ENCODE measurements around the gene ATXN7L3.
A peak's percentile ranks its signal among the peaks of the same experiment; 100 is the strongest.

The ATXN7L3 gene

DNA sequence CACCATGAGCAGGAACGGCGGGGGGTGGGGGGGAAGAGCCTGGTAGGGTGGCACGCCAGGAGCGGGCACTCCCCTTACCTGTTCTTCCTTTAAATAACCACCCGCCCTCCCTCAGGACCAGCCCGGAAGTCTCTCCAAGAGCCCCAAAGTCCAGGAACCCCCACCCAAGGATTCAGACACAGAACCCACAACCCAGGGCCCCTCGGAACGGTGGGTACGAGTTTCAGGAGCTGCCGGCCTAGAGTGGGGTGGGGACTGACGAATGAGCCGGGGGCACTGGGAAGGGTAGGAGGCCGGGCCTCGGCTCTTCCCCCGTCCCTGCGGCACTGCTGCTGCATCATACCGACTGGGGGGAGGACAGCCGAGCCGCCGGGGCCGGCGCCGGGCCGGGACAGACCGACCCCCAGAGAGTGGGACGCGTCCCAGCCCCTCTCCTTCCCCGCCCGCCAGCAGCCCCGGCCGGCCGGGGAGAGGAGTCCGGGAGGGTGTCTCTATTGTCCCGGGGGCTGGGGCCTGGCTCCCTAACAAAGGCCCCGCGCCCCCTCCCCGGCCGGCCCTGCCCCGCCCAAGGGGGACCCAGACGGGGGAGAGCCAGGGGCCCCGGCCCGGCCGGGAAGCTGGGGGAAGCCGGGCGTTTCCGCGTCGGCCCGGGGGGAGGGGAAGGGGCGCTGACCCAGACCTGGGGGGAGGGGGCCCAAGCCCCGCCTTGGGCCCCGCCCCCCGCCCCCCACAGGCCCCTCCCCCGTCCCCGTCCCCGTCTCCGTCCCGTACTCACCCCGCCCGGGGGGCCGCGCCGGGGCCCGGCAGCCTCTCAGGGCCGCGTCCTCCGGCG, 747 bp downstream of the ATXN7L3 start:
- DNase-seq, result no peak

DNA sequence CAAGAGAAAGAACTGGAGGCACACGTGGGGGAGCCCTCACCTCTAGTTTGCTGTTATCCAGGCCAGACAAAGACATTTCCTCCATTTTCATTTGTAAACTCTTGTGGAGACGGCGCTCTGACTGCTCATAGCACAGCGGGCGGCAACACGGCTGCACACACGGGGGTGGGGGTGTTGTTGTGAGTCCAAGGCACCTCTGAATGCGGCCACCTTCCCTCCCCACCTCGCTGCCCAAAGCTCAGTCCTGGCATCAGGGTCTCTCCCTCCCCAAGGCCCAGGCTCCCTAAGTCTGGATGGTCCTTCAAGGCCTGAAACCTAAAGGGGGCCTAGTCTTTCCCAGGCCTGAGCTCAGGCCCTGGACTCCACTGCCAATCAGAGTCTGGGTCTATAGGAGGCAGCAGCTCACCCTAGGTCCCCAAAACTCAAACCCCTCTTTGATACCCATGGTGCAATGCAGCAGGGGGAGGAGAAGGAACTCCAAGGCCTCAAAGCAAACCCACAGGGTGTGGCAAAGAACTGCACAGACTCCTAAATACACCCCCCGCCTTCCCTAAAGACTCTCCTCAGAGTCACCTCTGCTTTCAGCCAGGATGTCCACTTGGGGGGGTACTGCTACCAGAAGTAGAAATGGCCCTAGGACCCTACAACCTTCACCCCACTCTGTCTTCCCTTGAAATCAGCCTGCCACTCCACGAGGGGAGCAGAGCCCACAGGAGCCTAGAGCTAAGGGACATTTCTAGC, 1.5 kb downstream of the ATXN7L3 start:
- DNase-seq, result no peak

DNA sequence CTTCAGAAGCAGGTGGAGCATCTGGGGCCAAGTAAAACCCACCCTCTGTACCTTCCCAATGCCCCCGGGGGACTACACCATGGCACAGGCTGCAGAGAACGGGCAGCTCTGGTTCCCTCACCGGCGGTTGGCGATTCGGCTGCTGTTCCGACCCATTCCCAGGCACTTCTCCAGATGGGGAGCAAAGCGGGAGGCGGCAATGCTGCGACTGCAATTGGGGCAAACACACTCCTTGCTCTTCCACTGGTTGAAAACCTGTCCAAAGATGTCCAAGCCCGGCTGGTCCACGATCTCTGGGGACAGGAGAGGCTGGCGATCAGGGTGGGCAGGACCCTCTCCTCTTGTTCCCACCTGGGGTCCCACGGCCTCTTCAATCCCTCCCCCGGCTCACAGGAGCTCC, 2.6 kb downstream of the ATXN7L3 start:
- no peak for DNase-seq

DNA sequence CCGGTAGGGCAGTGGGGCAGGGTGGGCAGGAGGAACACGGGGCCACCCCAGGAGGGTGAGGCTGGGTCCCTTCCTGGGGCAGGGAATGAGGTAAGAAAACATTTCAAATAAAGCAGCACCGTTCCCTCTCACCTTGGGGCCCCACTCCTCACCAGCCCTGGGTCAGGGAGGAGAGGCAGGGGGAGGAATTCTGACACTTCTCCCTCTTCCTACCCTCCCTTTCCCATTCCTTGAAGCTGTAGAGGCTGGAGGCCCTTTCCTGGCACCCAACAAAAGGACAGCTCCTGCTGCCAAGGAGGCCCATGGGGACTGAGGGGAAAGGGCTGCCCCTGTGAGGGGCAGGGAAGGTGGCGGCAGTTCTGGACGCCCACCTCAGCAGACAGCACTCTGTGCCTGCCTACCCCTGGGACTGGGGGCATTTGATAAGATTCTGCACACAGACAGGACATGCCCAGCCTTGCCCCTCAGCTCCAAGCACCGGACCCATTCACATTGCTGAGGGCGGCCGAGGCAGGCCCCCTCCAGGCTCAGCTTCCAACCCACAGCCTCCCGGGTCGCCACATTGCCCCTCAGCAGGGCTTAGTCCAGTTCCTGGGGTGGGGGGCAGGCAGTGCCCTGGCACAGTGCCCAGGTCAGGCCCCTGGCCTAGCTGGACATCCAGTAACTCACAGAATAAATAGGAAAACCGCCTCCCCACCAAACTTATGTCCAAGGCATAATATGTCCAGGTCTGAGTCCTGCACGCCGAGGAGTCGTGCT, 6.2 kb downstream of the ATXN7L3 start:
- no peak for DNase-seq

DNA sequence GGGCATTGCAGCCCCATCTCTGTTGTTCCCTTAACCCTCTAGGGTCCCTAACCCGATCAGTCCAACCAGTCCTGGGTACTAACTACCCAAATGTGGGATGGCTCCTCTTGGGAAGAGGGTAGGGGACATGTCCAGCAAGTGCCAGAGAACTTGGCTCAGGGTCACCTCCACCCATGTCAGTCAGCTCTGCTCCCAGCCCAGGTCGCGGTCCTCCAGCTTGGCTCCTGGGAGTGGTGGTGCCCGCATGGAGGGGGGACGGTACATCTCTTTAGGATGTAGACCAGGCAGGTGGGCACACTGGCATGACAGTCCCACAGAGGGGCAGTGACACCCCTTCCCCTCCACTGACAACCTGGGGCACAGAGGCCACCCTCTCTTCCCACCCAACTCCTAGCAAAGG, 6.9 kb downstream of the ATXN7L3 start:
- DNase-seq, result no peak

DNA sequence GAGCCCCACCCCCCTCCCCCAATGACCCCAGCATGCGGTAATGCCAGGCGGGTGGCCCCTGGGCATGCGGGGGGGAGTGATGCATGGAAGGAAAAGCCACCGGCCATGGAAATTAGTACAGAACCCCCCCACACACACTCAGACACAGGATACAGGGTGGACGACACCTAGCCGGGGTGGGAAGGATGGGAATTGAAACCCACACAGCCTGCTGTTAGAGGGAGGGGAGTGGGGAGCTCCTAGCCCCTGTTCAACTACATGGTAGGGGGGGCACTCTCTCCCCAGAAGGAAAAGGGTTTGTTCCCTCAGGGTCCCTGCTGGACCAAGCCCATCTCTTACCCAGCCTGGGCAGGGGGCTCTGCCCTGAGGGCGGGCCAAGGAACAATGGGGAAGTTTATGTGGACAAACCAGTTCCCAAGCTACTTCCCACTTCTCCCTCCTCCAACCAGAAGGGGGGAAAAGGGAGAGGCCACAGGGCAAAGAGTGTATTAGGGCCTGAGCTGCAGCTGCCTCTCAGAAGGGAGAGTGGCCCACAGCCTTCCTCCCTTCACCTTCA, 7.7 kb downstream of the ATXN7L3 start:
- no peak for DNase-seq

DNA sequence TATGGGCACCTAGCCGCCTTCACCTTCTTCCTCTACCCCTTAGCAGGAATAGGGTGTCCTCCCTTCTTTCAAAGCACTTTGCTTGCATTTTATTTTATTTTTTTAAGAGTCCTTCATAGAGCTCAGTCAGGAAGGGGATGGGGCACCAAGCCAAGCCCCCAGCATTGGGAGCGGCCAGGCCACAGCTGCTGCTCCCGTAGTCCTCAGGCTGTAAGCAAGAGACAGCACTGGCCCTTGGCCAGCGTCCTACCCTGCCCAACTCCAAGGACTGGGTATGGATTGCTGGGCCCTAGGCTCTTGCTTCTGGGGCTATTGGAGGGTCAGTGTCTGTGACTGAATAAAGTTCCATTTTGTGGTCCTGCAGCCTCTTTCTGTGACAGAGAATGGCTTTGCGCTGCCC, 8.3 kb downstream of the ATXN7L3 start:
- no peak for DNase-seq

DNA sequence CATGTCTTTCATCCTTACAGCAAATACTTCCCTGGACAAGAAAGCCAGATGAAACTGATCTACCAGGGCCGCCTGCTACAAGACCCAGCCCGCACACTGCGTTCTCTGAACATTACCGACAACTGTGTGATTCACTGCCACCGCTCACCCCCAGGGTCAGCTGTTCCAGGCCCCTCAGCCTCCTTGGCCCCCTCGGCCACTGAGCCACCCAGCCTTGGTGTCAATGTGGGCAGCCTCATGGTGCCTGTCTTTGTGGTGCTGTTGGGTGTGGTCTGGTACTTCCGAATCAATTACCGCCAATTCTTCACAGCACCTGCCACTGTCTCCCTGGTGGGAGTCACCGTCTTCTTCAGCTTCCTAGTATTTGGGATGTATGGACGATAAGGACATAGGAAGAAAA, 9.2 kb downstream of the ATXN7L3 start:
- no peak for DNase-seq

DNA sequence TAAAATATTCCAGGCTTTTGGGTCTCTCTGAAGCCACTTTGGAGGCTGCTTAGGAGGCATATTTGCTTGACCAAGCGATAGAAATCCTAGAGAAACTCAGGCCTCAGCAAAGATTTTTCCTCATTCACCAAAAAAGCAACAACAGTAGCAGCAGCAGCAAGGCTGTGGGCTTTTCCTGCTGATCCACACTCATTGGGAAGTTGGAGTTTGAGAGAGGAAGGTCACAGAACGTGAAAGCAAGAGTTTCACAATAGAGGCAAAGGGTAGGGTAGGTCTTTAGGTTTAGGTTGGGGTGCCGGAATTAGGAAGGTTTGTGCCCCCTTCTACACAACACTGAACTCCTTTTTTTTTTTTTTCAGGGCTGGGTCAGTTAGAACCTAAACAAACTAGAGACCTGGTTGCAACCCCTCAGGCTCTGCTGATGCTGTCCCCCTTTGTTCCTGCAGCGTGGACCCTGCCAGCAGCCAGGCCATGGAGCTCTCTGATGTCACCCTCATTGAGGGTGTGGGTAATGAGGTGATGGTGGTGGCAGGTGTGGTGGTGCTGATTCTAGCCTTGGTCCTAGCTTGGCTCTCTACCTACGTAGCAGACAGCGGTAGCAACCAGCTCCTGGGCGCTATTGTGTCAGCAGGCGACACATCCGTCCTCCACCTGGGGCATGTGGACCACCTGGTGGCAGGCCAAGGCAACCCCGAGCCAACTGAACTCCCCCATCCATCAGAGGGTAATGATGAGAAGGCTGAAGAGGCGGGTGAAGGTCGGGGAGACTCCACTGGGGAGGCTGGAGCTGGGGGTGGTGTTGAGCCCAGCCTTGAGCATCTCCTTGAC, 10.9 kb downstream of the ATXN7L3 start:
- no peak for DNase-seq

DNA sequence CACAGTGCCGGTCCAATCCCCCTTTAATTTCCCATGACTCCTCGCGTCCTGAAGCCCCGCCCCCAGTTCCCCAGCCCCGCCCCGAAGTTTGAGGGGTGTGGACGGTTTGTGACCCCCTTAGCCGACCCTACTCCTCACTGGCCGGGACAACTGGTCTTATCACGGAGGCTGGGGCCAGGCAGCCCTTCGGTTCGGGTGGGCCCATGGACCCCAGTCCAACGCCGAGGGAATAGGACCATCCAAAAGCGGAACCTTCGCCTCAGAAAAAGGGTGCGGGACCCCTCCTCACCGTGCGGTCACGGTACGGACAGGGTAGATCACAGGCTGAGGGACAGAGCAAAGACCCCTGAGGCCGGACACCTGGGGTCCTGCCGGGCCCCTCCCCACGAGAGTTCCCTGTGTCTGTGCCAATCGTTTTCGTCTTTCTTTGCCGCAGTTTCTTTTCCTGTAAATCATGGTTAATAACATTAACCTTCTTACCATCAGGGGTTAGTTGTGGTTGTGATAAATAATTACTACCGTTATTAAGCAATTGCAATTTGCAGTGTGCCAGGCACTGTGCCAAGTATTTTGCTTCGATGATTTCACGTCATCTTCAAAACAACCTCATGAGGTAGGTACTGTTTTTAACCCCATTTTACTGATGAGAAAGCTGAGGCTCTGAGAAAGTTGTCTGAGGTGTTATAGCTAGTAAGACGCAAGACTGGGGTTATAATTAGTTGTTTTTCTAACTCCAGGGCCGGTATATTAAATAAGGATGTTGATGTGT, 12.4 kb downstream of the ATXN7L3 start:
- DNase-seq, result no peak

DNA sequence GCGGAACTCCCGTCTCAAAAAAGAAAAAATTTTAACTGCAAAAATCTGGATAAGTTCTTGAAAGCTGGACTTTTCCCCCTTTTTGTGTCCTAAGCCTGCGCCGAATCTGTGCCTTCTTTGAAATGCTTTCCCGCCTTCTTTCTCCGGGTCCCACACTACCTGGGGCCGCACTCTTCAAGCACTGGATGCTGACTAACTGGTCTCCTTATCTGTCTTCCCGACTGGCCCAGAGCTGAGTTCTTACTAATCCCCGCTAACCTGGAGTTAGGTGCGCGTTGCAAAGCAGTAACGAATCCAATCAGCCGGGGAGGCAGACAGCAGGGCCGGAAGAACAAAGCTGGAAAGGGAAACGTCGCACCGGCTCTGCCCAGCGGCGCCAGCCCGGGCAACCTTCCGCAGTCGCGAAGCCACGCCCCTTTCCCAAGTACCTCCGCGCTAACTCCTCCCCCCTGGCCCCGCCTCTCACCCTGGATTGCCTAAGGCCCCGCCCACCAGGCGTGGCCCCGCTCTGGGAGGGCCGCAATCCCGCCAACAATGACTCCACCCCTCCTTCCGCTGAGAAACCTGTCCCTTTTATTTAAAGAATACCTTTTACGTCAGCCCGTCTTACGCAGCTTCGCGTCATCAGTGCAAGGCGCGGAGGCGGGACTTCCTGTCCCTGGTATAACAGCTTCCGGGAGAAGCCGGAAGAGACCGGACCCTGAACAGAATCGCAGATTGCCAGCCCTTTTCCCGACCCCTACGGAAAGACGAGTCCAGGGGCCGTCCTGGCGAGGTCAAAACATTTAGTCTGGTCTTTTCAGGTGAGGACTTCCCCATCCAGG, 13.2 kb downstream of the ATXN7L3 start, which contains the start of gene TMUB2:
TSS of gene TMUB2 (plus strand) at position 666 of the 824 bp plus-strand sequence. CDS start 737 bp downstream, outside the sequence.
- peak; percentile 97 to 98 for DNase-seq

DNA sequence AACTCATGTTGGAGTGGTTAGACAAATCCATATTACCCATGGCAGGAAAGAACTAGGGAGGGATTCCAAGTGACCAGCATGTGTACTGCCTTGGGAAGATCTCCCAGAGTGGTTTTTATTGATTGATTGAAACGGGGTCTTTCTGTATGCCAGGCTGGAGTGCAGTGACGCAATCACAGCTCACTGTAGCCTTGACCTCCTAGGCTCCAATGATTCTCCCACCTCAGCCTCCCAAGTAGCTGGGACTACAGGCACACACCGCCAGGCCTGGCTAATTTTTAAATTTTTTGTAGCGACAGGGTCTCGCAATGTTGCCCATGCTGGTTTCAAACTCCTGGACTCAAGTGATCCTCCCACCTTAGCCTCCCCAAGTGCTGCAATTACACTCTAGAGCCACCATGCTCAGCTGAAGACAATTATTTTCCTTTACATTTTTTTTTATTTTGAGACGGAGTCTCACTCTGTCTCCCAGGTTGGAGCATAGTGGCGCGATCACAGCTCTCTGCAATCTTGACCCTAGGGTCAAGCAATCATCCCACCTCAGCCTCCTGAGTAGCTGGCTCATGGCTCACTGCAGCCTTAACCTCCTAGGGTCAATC, 15.4 kb downstream of the ATXN7L3 start:
- DNase-seq, result no peak

DNA sequence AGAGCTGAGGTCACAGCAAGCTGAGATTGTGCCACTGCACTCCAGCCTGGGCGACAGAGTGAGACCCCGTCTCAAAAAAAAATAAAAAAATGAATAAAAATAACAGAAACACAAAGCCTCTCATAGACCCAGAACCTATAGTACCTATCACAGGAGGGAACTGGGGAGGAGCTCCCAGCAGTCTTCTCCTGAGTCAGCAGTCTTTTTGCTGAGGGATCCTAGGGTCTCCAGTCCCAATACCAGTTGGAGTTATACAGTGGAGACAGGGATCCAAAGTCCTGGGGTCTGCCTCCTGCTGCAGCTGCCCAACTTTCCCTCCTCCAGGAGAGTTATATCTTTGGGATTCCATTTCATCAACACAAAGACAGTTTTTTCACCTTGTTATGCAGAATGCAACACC, 16.7 kb downstream of the ATXN7L3 start:
- DNase-seq, result no peak

DNA sequence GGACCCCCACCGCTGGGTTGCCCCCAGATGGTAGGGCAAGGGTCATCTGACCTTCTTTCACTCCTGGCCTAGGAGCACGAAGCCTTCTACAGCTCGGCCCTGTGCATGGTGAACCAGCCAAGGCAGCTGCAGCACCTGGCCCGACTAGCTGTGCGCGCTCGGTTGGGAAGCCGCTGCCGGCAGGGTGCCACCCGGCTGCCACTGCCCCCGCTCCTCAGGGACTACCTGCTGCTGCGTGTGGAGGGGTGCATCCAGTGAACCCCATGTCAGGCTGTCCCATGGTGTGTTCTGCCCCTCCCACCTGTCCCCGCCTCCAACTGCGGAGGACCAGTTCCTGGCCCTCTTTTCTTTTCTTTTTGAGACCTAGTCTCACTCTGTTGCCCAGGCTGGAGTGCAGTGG, 21.6 kb downstream of the ATXN7L3 start:
- no peak for DNase-seq

DNA sequence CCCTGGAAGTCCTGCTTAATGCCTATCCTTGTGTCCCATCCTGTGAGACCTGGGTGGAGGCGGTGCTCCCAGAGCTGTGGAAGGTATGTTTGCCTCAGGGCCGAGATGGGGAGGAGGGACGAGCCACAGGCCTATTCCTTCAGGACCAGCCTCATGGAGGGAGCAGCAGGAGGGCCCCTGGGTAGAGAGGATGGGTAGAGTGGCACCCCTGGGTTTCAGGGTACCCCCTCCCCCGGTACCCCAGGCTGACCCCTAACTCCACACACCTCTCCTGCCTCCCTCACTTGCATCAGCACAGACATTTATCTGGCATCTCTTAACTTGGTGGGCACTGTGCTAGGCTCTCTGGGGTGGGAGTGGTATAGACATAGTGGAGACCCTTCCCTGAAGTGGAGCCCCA, 22.0 kb downstream of the ATXN7L3 start:
- DNase-seq, result no peak

DNA sequence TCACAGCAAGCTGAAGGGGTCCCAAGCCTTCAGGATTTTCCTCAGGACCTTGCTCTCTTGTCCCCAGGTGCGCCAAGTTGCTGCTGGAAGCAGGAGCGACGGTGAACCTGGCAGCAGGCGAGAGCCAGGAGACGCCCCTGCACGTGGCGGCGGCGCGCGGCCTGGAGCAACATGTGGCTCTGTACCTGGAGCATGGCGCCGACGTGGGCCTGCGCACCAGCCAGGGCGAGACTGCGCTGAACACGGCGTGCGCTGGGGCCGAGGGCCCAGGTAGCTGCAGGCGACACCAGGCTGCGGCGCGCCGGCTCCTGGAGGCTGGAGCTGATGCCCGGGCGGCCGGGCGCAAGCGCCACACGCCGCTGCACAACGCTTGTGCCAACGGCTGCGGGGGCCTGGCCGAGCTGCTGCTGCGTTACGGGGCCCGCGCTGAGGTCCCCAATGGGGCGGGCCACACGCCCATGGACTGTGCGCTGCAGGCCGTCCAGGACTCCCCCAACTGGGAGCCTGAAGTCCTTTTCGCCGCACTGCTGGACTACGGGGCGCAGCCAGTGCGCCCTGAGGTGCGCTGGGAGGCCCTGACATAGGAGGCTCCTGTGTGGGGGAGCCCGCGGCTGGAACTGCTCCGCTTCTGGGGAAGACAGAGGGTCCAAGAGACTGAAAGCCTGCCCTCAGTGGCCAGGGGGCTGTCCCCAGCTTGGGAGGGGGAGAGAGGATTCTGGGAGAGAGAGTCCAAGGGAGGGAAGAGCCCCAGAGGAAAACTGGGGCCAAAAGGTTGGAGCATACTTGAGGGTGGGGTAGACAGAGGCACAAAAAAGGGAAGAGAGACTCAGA, 22.8 kb downstream of the ATXN7L3 start:
- no peak for DNase-seq

DNA sequence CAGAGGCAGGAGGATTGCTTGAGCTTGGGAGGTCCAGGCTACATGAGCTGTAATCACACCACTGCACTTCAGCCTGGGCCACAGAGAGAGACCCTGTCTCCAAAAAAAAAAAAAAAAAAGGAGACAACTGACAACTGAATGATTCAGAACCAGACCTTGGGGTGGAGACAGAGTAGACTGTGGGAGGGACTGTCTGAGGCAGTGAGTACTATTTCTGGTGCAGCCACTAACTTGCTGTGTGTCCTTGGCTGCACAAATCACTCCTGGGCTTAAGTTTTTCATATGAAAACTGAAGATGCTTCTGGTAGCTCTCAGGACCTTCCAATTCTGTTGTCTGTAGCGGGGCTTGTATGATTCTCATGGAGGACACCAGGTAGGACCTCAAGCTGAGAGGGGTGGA, 23.4 kb downstream of the ATXN7L3 start:
- no peak for DNase-seq

DNA sequence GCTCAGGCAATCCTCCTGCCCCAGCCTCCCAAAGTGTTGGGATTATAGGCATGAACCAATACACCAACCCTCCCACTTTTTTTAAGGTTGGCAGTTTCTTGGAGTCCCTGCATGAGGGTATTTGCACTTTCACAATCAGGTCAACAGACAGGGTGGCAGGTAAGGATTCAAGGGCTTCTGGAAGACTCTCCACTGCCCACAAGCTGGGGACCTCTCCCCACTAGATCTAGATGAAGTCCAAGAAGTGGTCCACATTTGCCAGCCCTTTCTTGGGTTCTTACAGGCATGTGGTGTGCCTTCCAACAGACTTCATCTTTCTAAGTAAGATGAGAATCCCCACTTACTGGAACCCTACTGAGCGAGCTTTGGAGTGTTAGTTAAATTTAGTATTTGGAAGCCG, 25.3 kb downstream of the ATXN7L3 start:
- DNase-seq, result no peak

DNA sequence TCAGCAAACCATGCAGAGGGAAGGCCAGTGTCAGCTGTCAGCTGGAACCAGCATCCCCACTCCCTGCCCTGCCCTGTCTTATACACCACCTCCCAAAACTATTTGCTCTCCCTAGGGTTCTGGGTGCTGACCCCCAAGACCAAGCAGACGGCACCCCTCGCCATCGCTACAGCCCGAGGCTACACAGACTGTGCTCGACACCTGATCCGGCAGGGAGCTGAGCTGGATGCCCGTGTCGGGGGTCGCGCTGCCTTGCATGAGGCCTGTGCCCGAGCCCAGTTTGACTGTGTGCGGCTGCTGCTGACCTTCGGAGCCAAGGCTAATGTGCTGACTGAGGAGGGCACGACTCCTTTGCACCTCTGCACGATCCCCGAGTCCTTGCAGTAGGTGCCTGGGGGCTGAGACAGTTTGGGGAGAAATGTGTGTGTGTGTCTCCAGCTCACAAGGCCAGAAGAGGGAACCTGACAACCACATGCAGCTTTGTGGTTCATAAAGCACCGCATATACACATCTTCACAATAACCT, 27.7 kb downstream of the ATXN7L3 start:
- no peak for DNase-seq
